Liver (tissue), 9 donors: ENCODE results near the gene UQCR10. TPM values are rescaled to one million over a fixed set of nuclear protein-coding genes. Genes with fewer than 3 reads are reported as not detected.

Experiments
- DNase-seq: peaks from one replicate; pipeline ENCODE4 v3.0.0-alpha.2; 2017; ENCODE audit warnings: low spot score
- H3K27ac ChIP-seq, 2 donors: one replicate each; pipeline ENCODE4 v1.7.0; 2013; ENCODE audit warnings: inconsistent platforms in 2 of 2, low read length in 2 of 2, control low read depth in 1 of 2, low read depth in 1 of 2, mild to moderate bottlenecking in 1 of 2
- H3K27me3 ChIP-seq, 4 donors: one replicate each; pipeline versions ENCODE4 v1.6.1 to v1.7.0; 2013; ENCODE audit warnings: low read length in 3 of 4, inconsistent platforms in 1 of 4, mild to moderate bottlenecking in 1 of 4, moderate library complexity in 1 of 4; ENCODE audit not compliant: control insufficient read depth in 4 of 4, insufficient read depth in 4 of 4
- H3K36me3 ChIP-seq, 4 donors: one replicate each; pipeline versions ENCODE4 v1.6.1 to v1.7.0; 2013; ENCODE audit warnings: low read length in 3 of 4, mild to moderate bottlenecking in 3 of 4, low read depth in 1 of 4, moderate library complexity in 1 of 4; ENCODE audit not compliant: control insufficient read depth in 4 of 4, insufficient read depth in 3 of 4
- H3K4me1 ChIP-seq, 4 donors: one replicate each; pipeline versions ENCODE4 v1.6.1 to v1.7.0; 2013; ENCODE audit warnings: low read length in 3 of 4, mild to moderate bottlenecking in 3 of 4, moderate library complexity in 1 of 4; ENCODE audit not compliant: control insufficient read depth in 4 of 4, insufficient read depth in 4 of 4
- H3K4me3 ChIP-seq, 3 donors: one replicate each; pipeline versions ENCODE4 v1.6.1 to v1.7.0; 2013; ENCODE audit warnings: low read length in 3 of 3, control low read depth in 1 of 3, low read depth in 1 of 3, mild to moderate bottlenecking in 1 of 3
- H3K9ac ChIP-seq, 2 donors: one replicate each; pipeline ENCODE4 v1.7.0; 2013; ENCODE audit warnings: low read length in 2 of 2, mild to moderate bottlenecking in 2 of 2, moderate library complexity in 2 of 2, control low read depth in 1 of 2, low read depth in 1 of 2
- H3K9me3 ChIP-seq, 4 donors: one replicate each; pipeline versions ENCODE4 v1.6.1 to v1.7.0; 2013; ENCODE audit warnings: low read length in 3 of 4; ENCODE audit not compliant: control insufficient read depth in 4 of 4
- ATF3 ChIP-seq: IDR thresholded peaks from 2 replicates; pipeline ENCODE4 v1.6.1; 2016; ENCODE audit warnings: antibody characterized with exemption
- EGR1 ChIP-seq, 2 donors: IDR thresholded peaks; 2 replicates each; pipeline ENCODE4 v1.6.1; 2016 to 2018; ENCODE audit warnings: antibody characterized with exemption in 2 of 2, low read depth in 2 of 2
- FOXA2 ChIP-seq: IDR thresholded peaks from 2 replicates; pipeline ENCODE4 v1.6.1; 2016; ENCODE audit warnings: antibody characterized with exemption
- GABPA ChIP-seq, 2 donors: IDR thresholded peaks in 1 of 2; conservative IDR thresholded peaks in 1 of 2; 2 replicates each; pipeline ENCODE4 v1.6.1; 2016; ENCODE audit warnings: antibody characterized with exemption in 2 of 2, mild to moderate bottlenecking in 1 of 2, moderate library complexity in 1 of 2
- HNF4A ChIP-seq, 2 donors: conservative IDR thresholded peaks; 2 replicates each; pipeline ENCODE4 v1.6.1; 2016; ENCODE audit warnings: antibody characterized with exemption in 2 of 2, mild to moderate bottlenecking in 2 of 2
- HNF4G ChIP-seq: IDR thresholded peaks from 2 replicates; pipeline ENCODE4 v1.6.1; 2016; ENCODE audit warnings: antibody characterized with exemption
- JUND ChIP-seq, 2 donors: IDR thresholded peaks; 2 replicates each; pipeline ENCODE4 v1.6.1; 2016; ENCODE audit warnings: antibody characterized with exemption in 2 of 2
- MAX ChIP-seq: IDR thresholded peaks from 2 replicates; pipeline ENCODE4 v1.6.1; 2016; ENCODE audit warnings: antibody characterized with exemption
- NR2F2 ChIP-seq: IDR thresholded peaks from 2 replicates; pipeline ENCODE4 v1.6.1; 2016; ENCODE audit warnings: antibody characterized with exemption
- RAD21 ChIP-seq, 2 donors: IDR thresholded peaks; 2 replicates each; pipeline ENCODE4 v1.6.1; 2016; ENCODE audit warnings: antibody characterized with exemption in 2 of 2, mild to moderate bottlenecking in 2 of 2
- REST ChIP-seq: IDR thresholded peaks from 2 replicates; pipeline ENCODE4 v1.6.1; 2016; ENCODE audit warnings: antibody characterized with exemption, mild to moderate bottlenecking
- RXRA ChIP-seq, 2 donors: IDR thresholded peaks; 2 replicates each; pipeline ENCODE4 v1.6.1; 2017 to 2018; ENCODE audit warnings: antibody characterized with exemption in 2 of 2, mild to moderate bottlenecking in 1 of 2
- SP1 ChIP-seq: IDR thresholded peaks from 2 replicates; pipeline ENCODE4 v1.6.1; 2018; ENCODE audit warnings: antibody characterized with exemption, mild to moderate bottlenecking
- TAF1 ChIP-seq: conservative IDR thresholded peaks from 2 replicates; pipeline ENCODE4 v1.6.1; 2016; ENCODE audit warnings: antibody characterized with exemption, mild to moderate bottlenecking
- YY1 ChIP-seq: IDR thresholded peaks from 2 replicates; pipeline ENCODE4 v1.6.1; 2016; ENCODE audit warnings: antibody characterized with exemption, mild to moderate bottlenecking
- WGBS: extraction: QIAGEN DNeasy Blood & Tissue Kit; methylation state at CpG from one replicate; pipeline ENCODE4 v1.1.7; 2013; 5-methylcytosine and 5-hydroxymethylcytosine counted together
- polyA plus RNA-seq, 2 donors: library from polyadenylated mRNA; stranded (reverse) in 1 of 2; unstranded in 1 of 2; fragments of 200-250 nt in 1 of 2; fragments of >200 nt in 1 of 2; fragmentation: Nextera tagmentation in 1 of 2; extraction: Ambion mirVana in 1 of 2; gene quantifications; one replicate each; pipeline versions ENCODE4 v1.2.1 to v1.2.3, GENCODE V29; 2013 to 2015
- total RNA-seq, 2 donors: library from RNA; depleted of rRNA; stranded (reverse); fragments of >200 nt; gene quantifications; one replicate each; pipeline ENCODE4 v1.2.3, GENCODE V29; 2014
- donor health status: healthy.
- donor health status: healthy.
- donor health status: healthy.
- donor health status: healthy.
- donor health status: healthy.

The UQCR10 gene
- total and polyA plus RNA-seq, 4 donors = 40.2 to 243 (median 102) TPM

GRCh38 chr22:29733362-29734201 is 33.6 kb upstream of the UQCR10 start (continued):
- no peak for TF ChIP-seq YY1
- no peak for TF ChIP-seq HNF4G
- no peak for TF ChIP-seq GABPA (IDR thresholded peaks at IDR 0.05 in 1 of 2, conservative IDR thresholded peaks at IDR 0.05 in 1 of 2)
- no peak for TF ChIP-seq ATF3

- Histone ChIP-seq H3K9me3 (no peaks in the 10 kb centered on the region), H3K4me1 (no peaks in the 10 kb centered on the region), H3K9ac (no peak overlapping the region), H3K36me3 (peaks cover 2 to 28% (median 9%) of the 10 kb centered on the region in 4 donors), H3K27ac (no peak overlapping the region), H3K27me3 (no peaks in the 10 kb centered on the region), H3K4me3 (no peak overlapping the region)
- no peak for TF ChIP-seq TAF1
- TF ChIP-seq HNF4A (conservative IDR thresholded peaks at IDR 0.05) = no peak
- TF ChIP-seq YY1 = no peak
- TF ChIP-seq GABPA (IDR thresholded peaks at IDR 0.05 in 1 of 2, conservative IDR thresholded peaks at IDR 0.05 in 1 of 2) = no peak
- TF ChIP-seq FOXA2 = no peak
- TF ChIP-seq HNF4G = no peak
- TF ChIP-seq EGR1 (IDR thresholded peaks at IDR 0.05; ENCODE audit: low read depth in 2 of 2) = no peak
- no peak for TF ChIP-seq RAD21 (IDR thresholded peaks at IDR 0.05)
- TF ChIP-seq RXRA (IDR thresholded peaks at IDR 0.05) = no peak
- no peak for TF ChIP-seq REST
- TF ChIP-seq ATF3 = no peak
- no peak for TF ChIP-seq JUND (IDR thresholded peaks at IDR 0.05)
- WGBS = 96% methylated on average over 8 of the region's 8 CpGs
- no peak for DNase-seq
These were observed 32.8 kb upstream of the UQCR10 start for GRCh38 chr22:29734406-29734805.

GRCh38 chr22:29734838-29735237 is 32.3 kb upstream of the UQCR10 start:
- Histone ChIP-seq H3K27ac (no peak overlapping the region), H3K27me3 (no peaks in the 10 kb centered on the region), H3K9ac (no peak overlapping the region), H3K9me3 (no peaks in the 10 kb centered on the region), H3K4me1 (no peaks in the 10 kb centered on the region), H3K36me3 (peaks cover 2 to 30% (median 9%) of the 10 kb centered on the region in 4 donors), H3K4me3 (no peak overlapping the region)
- 78% methylated on average over 9 of the region's 9 CpGs for whole genome bisulfite sequencing
- TF ChIP-seq RAD21 (IDR thresholded peaks at IDR 0.05) (no peak), NR2F2 (no peak), MAX (no peak), GABPA (IDR thresholded peaks at IDR 0.05 in 1 of 2, conservative IDR thresholded peaks at IDR 0.05 in 1 of 2) (no peak), JUND (IDR thresholded peaks at IDR 0.05) (no peak), ATF3 (no peak), TAF1 (no peak), YY1 (no peak), HNF4A (conservative IDR thresholded peaks at IDR 0.05) (no peak), EGR1 (IDR thresholded peaks at IDR 0.05; ENCODE audit: low read depth in 2 of 2) (no peak), SP1 (no peak), FOXA2 (no peak)
- DNase-seq = no peak
